GM20000 (cell line): ENCODE measurements around the gene GKN2.

ENCODE experiments used
- DNase-seq: peaks from one replicate; pipeline ENCODE4 v3.0.0; 2012; ENCODE audit warnings: low spot score
- TF ChIP-seq, protein P1 (sequence below): IDR thresholded peaks from 2 replicates; pipeline ENCODE4 v1.5.1; 2012; ENCODE audit warnings: mild to moderate bottlenecking, control low read depth; ENCODE audit errors: extremely low read depth, missing control alignments

The GKN2 gene

DNA sequence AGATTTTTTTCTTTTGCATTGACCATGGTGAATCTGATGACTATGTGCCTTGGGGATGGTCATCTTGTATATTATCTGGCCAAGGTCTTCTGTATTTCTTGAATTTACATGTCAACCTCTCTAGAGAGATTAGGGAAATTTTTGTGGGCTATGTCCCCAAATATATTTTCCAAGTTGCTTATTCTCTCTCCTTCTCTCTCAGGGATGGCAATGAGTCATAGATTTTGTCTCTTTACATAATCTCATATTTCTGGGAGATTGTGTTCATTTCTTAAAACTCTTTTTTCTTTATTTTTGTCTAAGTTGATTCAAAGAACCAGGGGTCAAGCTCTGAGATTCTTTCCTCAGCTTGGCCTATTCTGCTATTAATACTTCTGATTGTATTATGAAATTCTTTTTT is 9.9 kb downstream of the GKN2 start:
- no peak for DNase-seq
- TF ChIP-seq, protein P1, sequence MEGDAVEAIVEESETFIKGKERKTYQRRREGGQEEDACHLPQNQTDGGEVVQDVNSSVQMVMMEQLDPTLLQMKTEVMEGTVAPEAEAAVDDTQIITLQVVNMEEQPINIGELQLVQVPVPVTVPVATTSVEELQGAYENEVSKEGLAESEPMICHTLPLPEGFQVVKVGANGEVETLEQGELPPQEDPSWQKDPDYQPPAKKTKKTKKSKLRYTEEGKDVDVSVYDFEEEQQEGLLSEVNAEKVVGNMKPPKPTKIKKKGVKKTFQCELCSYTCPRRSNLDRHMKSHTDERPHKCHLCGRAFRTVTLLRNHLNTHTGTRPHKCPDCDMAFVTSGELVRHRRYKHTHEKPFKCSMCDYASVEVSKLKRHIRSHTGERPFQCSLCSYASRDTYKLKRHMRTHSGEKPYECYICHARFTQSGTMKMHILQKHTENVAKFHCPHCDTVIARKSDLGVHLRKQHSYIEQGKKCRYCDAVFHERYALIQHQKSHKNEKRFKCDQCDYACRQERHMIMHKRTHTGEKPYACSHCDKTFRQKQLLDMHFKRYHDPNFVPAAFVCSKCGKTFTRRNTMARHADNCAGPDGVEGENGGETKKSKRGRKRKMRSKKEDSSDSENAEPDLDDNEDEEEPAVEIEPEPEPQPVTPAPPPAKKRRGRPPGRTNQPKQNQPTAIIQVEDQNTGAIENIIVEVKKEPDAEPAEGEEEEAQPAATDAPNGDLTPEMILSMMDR = no peak

DNA sequence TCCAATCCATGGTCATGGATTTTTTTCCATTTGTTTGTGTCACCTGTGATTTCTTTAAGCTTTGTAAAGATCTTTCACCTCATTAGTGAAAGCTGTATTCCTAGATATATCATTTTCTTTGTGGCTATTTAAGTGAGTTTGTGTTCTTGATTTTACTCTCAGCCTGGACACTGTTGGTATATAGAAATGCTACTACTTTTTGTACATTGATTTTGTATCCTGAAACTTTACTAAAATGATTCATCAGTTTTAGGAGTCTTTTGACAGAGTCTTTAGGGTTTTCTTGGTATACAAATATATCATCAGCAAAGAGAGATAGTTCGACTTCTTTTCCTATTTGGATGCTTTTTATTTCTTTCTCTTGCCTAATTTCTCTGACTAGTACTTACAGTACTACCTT is 12.3 kb downstream of the GKN2 start:
- DNase-seq = no peak
- TF ChIP-seq, protein P1 = no peak

DNA sequence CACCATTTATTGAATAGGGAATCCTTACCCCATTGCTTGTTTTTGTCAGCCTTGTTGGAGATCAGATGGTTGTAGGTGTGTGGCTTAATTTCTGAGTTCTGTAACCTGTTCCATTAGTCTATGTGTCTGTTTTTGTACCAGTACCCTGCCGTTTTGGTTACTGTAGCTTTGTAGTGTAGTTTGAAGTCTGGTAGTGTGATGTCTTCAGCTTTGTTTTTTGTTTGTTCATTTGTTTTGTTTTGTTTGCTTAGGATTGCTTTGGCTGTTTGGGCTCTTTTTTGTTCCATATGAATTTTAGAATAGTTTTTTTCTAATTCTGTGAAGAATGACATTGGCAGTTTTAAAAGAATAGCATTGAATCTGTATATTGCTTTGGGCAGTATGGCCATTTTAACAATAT is 12.7 kb downstream of the GKN2 start:
- TF ChIP-seq, protein P1 = no peak
- no peak for DNase-seq

DNA sequence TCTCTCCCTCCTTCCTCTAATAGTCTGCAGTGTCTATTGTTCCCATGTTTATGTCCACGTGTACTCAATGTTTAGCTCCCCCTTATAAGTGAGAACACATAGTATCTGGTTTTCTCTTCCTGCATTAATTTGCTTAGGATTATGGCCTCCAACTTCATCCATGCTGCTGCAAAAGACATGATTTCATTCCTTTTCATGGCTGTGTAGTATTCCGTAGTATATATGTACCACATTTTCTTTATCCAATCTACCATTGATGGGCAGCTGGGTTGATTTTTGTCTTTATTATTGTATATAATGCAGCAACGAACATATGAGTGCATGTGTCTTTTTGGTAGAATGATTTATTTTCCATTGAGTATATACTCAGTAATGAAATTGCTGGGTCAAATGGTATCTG is 13.8 kb downstream of the GKN2 start:
- TF ChIP-seq, protein P1 = no peak
- DNase-seq = no peak

DNA sequence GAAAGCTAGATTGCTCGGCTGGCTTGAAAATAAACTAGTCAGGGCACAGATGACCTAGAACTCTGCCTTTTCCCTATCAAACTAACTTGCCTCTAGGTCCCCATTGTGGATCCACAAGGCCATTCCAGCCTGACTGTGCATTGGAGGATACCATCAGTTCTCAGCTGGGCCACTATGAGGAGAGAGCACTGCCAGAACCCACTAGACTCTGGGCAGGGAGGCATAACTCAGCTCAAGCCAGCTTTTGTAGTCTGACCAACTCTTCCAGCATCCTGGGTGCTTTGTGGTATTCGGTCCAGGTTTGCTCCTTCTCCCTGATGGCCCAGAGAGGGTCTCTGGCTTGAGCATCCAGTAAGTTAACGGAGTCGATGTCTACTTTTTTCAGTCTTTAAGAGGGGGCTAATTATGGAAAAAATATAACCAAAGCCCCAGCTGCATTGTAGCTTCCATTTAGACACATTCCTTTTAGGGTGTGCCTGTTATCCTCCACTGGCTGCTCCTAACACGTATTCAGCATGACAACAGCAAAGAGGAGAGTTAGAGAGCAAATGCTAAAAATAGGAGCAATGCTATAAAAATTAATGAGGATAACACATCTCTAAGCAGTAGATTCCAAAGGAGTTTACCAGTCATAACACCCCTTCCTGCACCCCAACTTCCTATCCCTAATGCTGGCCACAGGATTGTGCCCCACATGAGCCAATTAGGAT is 15.2 kb downstream of the GKN2 start:
- no peak for DNase-seq
- TF ChIP-seq, protein P1 = no peak

DNA sequence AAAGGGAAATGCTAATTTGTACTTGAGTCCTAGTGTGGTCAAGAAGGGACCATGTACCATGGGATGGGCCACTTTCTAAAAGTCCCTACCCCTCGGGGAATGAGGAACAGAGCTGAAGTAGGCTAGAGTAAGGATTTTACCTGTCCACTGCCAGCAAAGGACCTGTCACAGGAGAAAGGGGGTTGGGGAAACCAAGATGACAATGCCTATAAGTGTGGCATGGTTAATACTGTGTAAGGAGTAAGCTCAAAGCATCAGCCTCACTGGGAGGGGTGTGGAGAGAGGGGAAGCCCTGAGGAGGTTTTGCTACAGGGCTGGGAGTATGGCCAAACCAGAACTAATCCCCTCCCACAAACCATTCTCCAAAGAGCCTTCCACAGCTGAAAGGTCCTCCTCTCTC is 15.8 kb downstream of the GKN2 start:
- TF ChIP-seq, protein P1 = no peak
- DNase-seq = no peak

DNA sequence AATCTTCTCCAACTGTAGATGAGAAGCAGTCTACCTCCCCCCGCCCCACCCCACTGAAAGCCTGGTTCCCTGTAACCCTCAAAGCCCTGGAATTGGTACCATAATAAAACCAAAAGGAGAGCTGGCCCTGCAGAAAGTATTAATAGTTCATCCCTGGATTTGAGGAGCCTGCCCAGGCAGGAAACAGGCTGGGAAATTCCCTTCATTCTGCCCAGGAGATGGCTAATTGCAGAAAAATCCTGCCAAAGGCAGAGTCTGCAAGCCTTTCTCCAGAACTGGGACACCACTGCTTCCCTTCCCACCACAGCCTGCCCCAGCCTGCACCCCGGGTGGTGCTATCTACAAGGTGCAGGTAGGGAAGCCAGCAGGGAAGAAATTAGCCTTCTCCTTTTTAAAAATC is 16.3 kb downstream of the GKN2 start:
- TF ChIP-seq, protein P1 = no peak
- DNase-seq = no peak
